GM12878 (cell line): ENCODE data around the gene FUBP3. TPM values are rescaled to one million over a fixed set of nuclear protein-coding genes. Genes with fewer than 3 reads are reported as not detected.

ENCODE experiments used
- ATAC-seq: fragments of 200-7000 bp; cut with Tn5 transposase; 3 replicates; pipeline ENCODE4 v1.9.1; 2020; ENCODE audit warnings: mild to moderate bottlenecking, moderate library complexity
- BruUV-seq: library from RNA; stranded (reverse); fragments of 400-500 nt; replicated peaks from 2 replicates; lab custom pipeline; 2021; lab: Mats Ljungman, UMichigan
- CTCF ChIA-PET: fragments of 300-600 bp; sonication (Branson Sonifier 250); formaldehyde crosslinking; extraction: SDS; loops from one replicate; lab custom pipeline; 2021; ENCODE audit warnings: inconsistent platforms; lab: Yijun Ruan, JAX
- POLR2A ChIA-PET: fragments of 350-600 bp; formaldehyde crosslinking; extraction: SDS; loops from one replicate; lab custom pipeline; 2021; ENCODE audit warnings: inconsistent platforms; lab: Charles Lee
- RAD21 ChIA-PET: fragments of 300-600 bp; sonication (Branson Sonifier 250); formaldehyde crosslinking; loops from one replicate; lab custom pipeline; 2023; ENCODE audit warnings: antibody characterized with exemption; ENCODE audit not compliant: unreplicated experiment; lab: Charles Lee
- SMC1A ChIA-PET: fragments of 300-600 bp; sonication (Branson Sonifier 250); formaldehyde crosslinking; loops from one replicate; lab custom pipeline; 2023; ENCODE audit not compliant: unreplicated experiment, uncharacterized antibody; lab: Charles Lee
- DNase-seq: peaks from one replicate; pipeline ENCODE4 v3.0.0-alpha.2; 2011; ENCODE audit warnings: low read depth, low spot score
- FAIRE-seq: peaks from 3 replicates; lab custom pipeline; 2011; peaks lifted over from hg19 to GRCh38; lab: Jason Lieb, UNC
- H2AFZ ChIP-seq: 2 replicates; pipeline ENCODE4 v1.6.0; 2011; ENCODE audit warnings: low read depth, low read length, control low read depth; ENCODE audit not compliant: control insufficient read depth
- H3K27ac ChIP-seq: 2 replicates; pipeline ENCODE4 v1.5.1; 2011; ENCODE audit warnings: control low read depth; ENCODE audit not compliant: control insufficient read depth, insufficient read depth
- H3K27me3 ChIP-seq, 2 experiments: replicated peaks in 1 of 2; 2 replicates each; pipeline versions ENCODE4 v1.6.0 to v1.6.1; 2011; ENCODE audit warnings: low read length in 1 of 2; ENCODE audit not compliant: control insufficient read depth in 2 of 2, insufficient read depth in 2 of 2
- H3K36me3 ChIP-seq, 2 experiments: 2 replicates each; pipeline ENCODE4 v1.5.1; 2011; ENCODE audit warnings: low read length in 1 of 2; ENCODE audit not compliant: control insufficient read depth in 2 of 2, insufficient read depth in 2 of 2
- H3K4me1 ChIP-seq: 2 replicates; pipeline ENCODE4 v1.6.1; 2011; ENCODE audit warnings: mild to moderate bottlenecking, low read length, moderate library complexity, mixed read lengths; ENCODE audit not compliant: control insufficient read depth, insufficient read depth
- H3K4me2 ChIP-seq: 2 replicates; pipeline ENCODE4 v1.6.0; 2011; ENCODE audit warnings: control low read depth; ENCODE audit not compliant: control insufficient read depth, insufficient read depth
- H3K4me3 ChIP-seq: fragments of 200-600 bp; sonication (generic); 2 replicates; pipeline ENCODE4 v1.5.1; 2016
- H3K79me2 ChIP-seq: 2 replicates; pipeline ENCODE4 v1.6.0; 2011; ENCODE audit warnings: low read length; ENCODE audit not compliant: control insufficient read depth, insufficient read depth
- H3K9ac ChIP-seq: 2 replicates; pipeline ENCODE4 v1.8.0; 2011; ENCODE audit warnings: low read length, control low read depth, mixed read lengths; ENCODE audit not compliant: control insufficient read depth, insufficient read depth
- H3K9me3 ChIP-seq: replicated peaks from 3 replicates; pipeline ENCODE4 v1.5.1; 2011; ENCODE audit warnings: mild to moderate bottlenecking, low read length; ENCODE audit not compliant: control insufficient read depth, insufficient read depth
- H4K20me1 ChIP-seq: 2 replicates; pipeline ENCODE4 v1.6.0; 2011; ENCODE audit not compliant: control insufficient read depth, insufficient read depth
- E2F4 ChIP-seq: IDR thresholded peaks from 2 replicates; pipeline ENCODE4 v1.6.1; 2012; ENCODE audit warnings: low read depth, low read length, improper control_type of control experiment
- EZH2 ChIP-seq: IDR thresholded peaks from 2 replicates; pipeline ENCODE4 v1.6.1; 2012; ENCODE audit warnings: low read depth, mild to moderate bottlenecking, control low read depth, inconsistent platforms, low read length, borderline replicate concordance; ENCODE audit not compliant: control insufficient read depth
- MTA2 ChIP-seq: fragments of 450-650 bp; IDR thresholded peaks from 2 replicates; pipeline ENCODE4 v1.6.1; 2016; ENCODE audit warnings: low read depth, mild to moderate bottlenecking, moderate library complexity
- NFYA ChIP-seq: IDR thresholded peaks from 2 replicates; pipeline ENCODE4 v1.6.1; 2011; ENCODE audit warnings: low read depth, mild to moderate bottlenecking, low read length, improper control_type of control experiment, borderline replicate concordance
- NR2C1 ChIP-seq: fragments of 450-650 bp; IDR thresholded peaks from 2 replicates; pipeline ENCODE4 v1.6.1; 2017; ENCODE audit warnings: antibody characterized with exemption, mild to moderate bottlenecking, moderate library complexity
- SUZ12 ChIP-seq: fragments of 200-600 bp; sonication (generic); IDR thresholded peaks from one replicate; pipeline ENCODE4 v1.6.1; 2018; ENCODE audit warnings: antibody characterized with exemption, mild to moderate bottlenecking; ENCODE audit not compliant: unreplicated experiment
- TAF1 ChIP-seq: IDR thresholded peaks from 2 replicates; pipeline ENCODE4 v1.6.1; 2011; ENCODE audit warnings: mild to moderate bottlenecking, low read depth, low read length, borderline replicate concordance
- YBX1 ChIP-seq: fragments of 450-650 bp; IDR thresholded peaks from 2 replicates; pipeline ENCODE4 v1.6.1; 2016; ENCODE audit warnings: antibody characterized with exemption
- WGBS: methylation state at CpG from one replicate; pipeline ENCODE4 v1.1.6; 2016; ENCODE audit warnings: low lambda C conversion rate; ENCODE audit not compliant: insufficient replicate concordance, insufficient coverage; ENCODE audit errors: missing lambda C conversion rate; 5-methylcytosine and 5-hydroxymethylcytosine counted together
- in situ Hi-C: fragments of 300-500 bp; cut with MboI; formaldehyde crosslinking; loops from 9 replicates; pipeline ENCODE4 v1.14.3; 2018; ENCODE audit warnings: mixed read lengths
- intact Hi-C: fragments of 100-400 bp; cut with micrococcal nuclease; formaldehyde crosslinking; loops from one replicate; pipeline ENCODE4 v1.14.2; 2022; ENCODE audit not compliant: unreplicated experiment
- polyA plus RNA-seq, 11 experiments: library from polyadenylated mRNA; depleted of rRNA in 4 of 11; unstranded in 6 of 11; stranded (reverse) in 5 of 11; fragments of >200 nt; fragmentation: Nextera tagmentation in 4 of 11; fragmentation: Illumina TruSeq in 1 of 11; extraction: Ambion mirVana in 4 of 11; extraction: Trizol in 1 of 11; gene quantifications; 1 replicate in 1 of 11; 2 replicates in 10 of 11; pipeline versions ENCODE4 v1.2.1 to v1.2.3, GENCODE V29; 2011 to 2016; ENCODE audit warnings: inconsistent platforms in 2 of 11, missing spikeins in 2 of 11, low read depth in 1 of 11
- total RNA-seq, 4 experiments: library from RNA; depleted of rRNA in 3 of 4; stranded (reverse); fragments of >200 nt in 3 of 4; fragmentation: Illumina TruSeq in 1 of 4; extraction: Trizol in 1 of 4; gene quantifications; 2 replicates each; pipeline versions ENCODE4 v1.2.1 to v1.2.3, GENCODE V29; 2013 to 2021
- TF ChIP-seq, protein P1 (sequence below): fragments of 150-350 bp; IDR thresholded peaks from 2 replicates; pipeline ENCODE4 v1.6.1; 2016; ENCODE audit warnings: low read depth, low read length

Gene FUBP3
- total and polyA plus RNA-seq, 10 of the 15 experiments (the other 5 are each of a cell fraction or from before 2014, with no cell fraction given), result 2.4 to 49.4 (median 37.2) TPM

GRCh38 chr9:130659699-130660248 lies 80.4 kb downstream of the FUBP3 start:
- Histone ChIP-seq H2AFZ (no peak overlapping the region), H4K20me1 (no peaks in the 10 kb centered on the region), H3K79me2 (no peaks in the 10 kb centered on the region), H3K27ac (no peak overlapping the region), H3K9me3 (no peaks in the 10 kb centered on the region), H3K27me3 (peaks cover 14 to 24% of the 10 kb centered on the region in 2 experiments), H3K9ac (no peak overlapping the region), H3K36me3 (no peaks in the 10 kb centered on the region), H3K4me3 (no peak overlapping the region), H3K4me2 (no peak overlapping the region), H3K4me1 (no peaks in the 10 kb centered on the region)
- ChIA-PET CTCF (no interaction called here), RAD21 (no interaction called here), POLR2A (no interaction called here), SMC1A (no interaction called here)
- ATAC-seq (no peak), FAIRE-seq (no peak), DNase-seq (no peak)
- WGBS, result 58% methylated on average over 20 of the region's 58 CpGs
- intact Hi-C loops (no loop called here), in situ Hi-C loops (no loop called here)
- TF ChIP-seq MTA2 (no peak), EZH2 (no peak), NFYA (no peak), NR2C1 (no peak), E2F4 (no peak), SUZ12 (no peak), TAF1 (no peak), YBX1 (no peak)
- TF ChIP-seq, protein P1, sequence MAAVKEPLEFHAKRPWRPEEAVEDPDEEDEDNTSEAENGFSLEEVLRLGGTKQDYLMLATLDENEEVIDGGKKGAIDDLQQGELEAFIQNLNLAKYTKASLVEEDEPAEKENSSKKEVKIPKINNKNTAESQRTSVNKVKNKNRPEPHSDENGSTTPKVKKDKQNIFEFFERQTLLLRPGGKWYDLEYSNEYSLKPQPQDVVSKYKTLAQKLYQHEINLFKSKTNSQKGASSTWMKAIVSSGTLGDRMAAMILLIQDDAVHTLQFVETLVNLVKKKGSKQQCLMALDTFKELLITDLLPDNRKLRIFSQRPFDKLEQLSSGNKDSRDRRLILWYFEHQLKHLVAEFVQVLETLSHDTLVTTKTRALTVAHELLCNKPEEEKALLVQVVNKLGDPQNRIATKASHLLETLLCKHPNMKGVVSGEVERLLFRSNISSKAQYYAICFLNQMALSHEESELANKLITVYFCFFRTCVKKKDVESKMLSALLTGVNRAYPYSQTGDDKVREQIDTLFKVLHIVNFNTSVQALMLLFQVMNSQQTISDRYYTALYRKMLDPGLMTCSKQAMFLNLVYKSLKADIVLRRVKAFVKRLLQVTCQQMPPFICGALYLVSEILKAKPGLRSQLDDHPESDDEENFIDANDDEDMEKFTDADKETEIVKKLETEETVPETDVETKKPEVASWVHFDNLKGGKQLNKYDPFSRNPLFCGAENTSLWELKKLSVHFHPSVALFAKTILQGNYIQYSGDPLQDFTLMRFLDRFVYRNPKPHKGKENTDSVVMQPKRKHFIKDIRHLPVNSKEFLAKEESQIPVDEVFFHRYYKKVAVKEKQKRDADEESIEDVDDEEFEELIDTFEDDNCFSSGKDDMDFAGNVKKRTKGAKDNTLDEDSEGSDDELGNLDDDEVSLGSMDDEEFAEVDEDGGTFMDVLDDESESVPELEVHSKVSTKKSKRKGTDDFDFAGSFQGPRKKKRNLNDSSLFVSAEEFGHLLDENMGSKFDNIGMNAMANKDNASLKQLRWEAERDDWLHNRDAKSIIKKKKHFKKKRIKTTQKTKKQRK, result no peak
- TF ChIP-seq, all 136 proteins: peak for 0
- BruUV-seq, result no TSS peak
